HepG2 (cell line): ENCODE data around the gene ANGPTL2. TPM values are rescaled to one million over a fixed set of nuclear protein-coding genes. Genes with fewer than 3 reads are reported as not detected.
A peak's percentile ranks its signal among the peaks of the same experiment; 100 is the strongest.

Experiments
- BRCA1 ChIP-seq: sonication (generic); formaldehyde crosslinking; IDR thresholded peaks from 2 replicates; pipeline ENCODE4 v1.4.0; 2020; ENCODE audit warnings: missing genetic modification reagents
- CBX1 ChIP-seq: IDR thresholded peaks from one replicate; pipeline ENCODE4 v1.6.1; 2016; ENCODE audit warnings: antibody characterized with exemption, low read depth
- FOXM1 ChIP-seq: sonication (generic); formaldehyde crosslinking; IDR thresholded peaks from 2 replicates; pipeline ENCODE4 v1.5.0; 2020; ENCODE audit warnings: missing genetic modification reagents
- GATAD1 ChIP-seq: IDR thresholded peaks from 2 replicates; pipeline ENCODE4 v1.6.1; 2016; ENCODE audit warnings: missing genetic modification reagents, missing compliant biosample characterization
- HMG20A ChIP-seq: IDR thresholded peaks from 2 replicates; pipeline ENCODE4 v1.6.1; 2016; ENCODE audit warnings: borderline replicate concordance
- JUNB ChIP-seq: sonication (generic); formaldehyde crosslinking; IDR thresholded peaks from 2 replicates; pipeline ENCODE4 v1.8.0; 2022; ENCODE audit warnings: missing genetic modification reagents, mild to moderate bottlenecking, borderline replicate concordance
- KLF13 ChIP-seq: sonication (generic); formaldehyde crosslinking; IDR thresholded peaks from 2 replicates; pipeline ENCODE4 v1.4.0; 2020; ENCODE audit warnings: mild to moderate bottlenecking, missing genetic modification reagents
- NKX3-1 ChIP-seq: sonication (generic); formaldehyde crosslinking; IDR thresholded peaks from 2 replicates; pipeline ENCODE4 v1.5.0; 2020; ENCODE audit warnings: missing genetic modification reagents
- POLR2G ChIP-seq: fragments of 200-400 bp; formaldehyde crosslinking; IDR thresholded peaks from 2 replicates; pipeline ENCODE4 v1.6.1; 2018; ENCODE audit warnings: mild to moderate bottlenecking, low read depth, low read length, moderate library complexity
- RBM39 ChIP-seq: fragments of 200-400 bp; formaldehyde crosslinking; IDR thresholded peaks from one replicate; pipeline ENCODE4 v1.6.1; 2018; ENCODE audit warnings: antibody characterized with exemption, mild to moderate bottlenecking, low read depth, low read length; ENCODE audit not compliant: poor library complexity, severe bottlenecking
- SAP130 ChIP-seq: IDR thresholded peaks from 2 replicates; pipeline ENCODE4 v1.6.1; 2016; ENCODE audit warnings: low read depth
- SP2 ChIP-seq: sonication (generic); formaldehyde crosslinking; IDR thresholded peaks from 2 replicates; pipeline ENCODE4 v1.5.1; 2020; ENCODE audit warnings: mild to moderate bottlenecking, missing genetic modification reagents
- SP4 ChIP-seq: sonication (generic); formaldehyde crosslinking; IDR thresholded peaks from 2 replicates; pipeline ENCODE4 v1.8.1; 2023; ENCODE audit warnings: mild to moderate bottlenecking, missing genetic modification reagents
- TEAD3 ChIP-seq: optimal IDR thresholded peaks from 2 replicates; pipeline ENCODE3; 2016; ENCODE audit warnings: borderline replicate concordance
- ZEB1 ChIP-seq: IDR thresholded peaks from 2 replicates; pipeline ENCODE4 v1.6.1; 2012; ENCODE audit warnings: mild to moderate bottlenecking, low read depth, inconsistent platforms; ENCODE audit not compliant: insufficient replicate concordance
- ZNF251 ChIP-seq: sonication (generic); formaldehyde crosslinking; IDR thresholded peaks from 2 replicates; pipeline ENCODE4 v1.9.0; 2021; ENCODE audit warnings: mild to moderate bottlenecking, missing genetic modification reagents
- ZNF451 ChIP-seq: sonication (generic); formaldehyde crosslinking; IDR thresholded peaks from 2 replicates; pipeline ENCODE4 v1.5.0; 2020; ENCODE audit warnings: mild to moderate bottlenecking, missing genetic modification reagents
- ZNF644 ChIP-seq: IDR thresholded peaks from 2 replicates; pipeline ENCODE4 v1.6.1; 2016; ENCODE audit warnings: low read depth
- ZNF841 ChIP-seq: sonication (generic); formaldehyde crosslinking; IDR thresholded peaks from 2 replicates; pipeline ENCODE4 v1.8.1; 2023; ENCODE audit warnings: missing genetic modification reagents, borderline replicate concordance
- polyA plus RNA-seq, 8 experiments: library from polyadenylated mRNA; depleted of rRNA in 3 of 8; stranded (reverse) in 7 of 8; unstranded in 1 of 8; fragments of >200 nt; fragmentation: Illumina TruSeq in 4 of 8; extraction: Trizol in 4 of 8; gene quantifications; 2 replicates each; pipeline versions ENCODE4 v1.2.1 to v1.2.3, GENCODE V29; 2011 to 2016; ENCODE audit warnings: low read depth in 4 of 8, missing spikeins in 1 of 8, mixed read lengths in 1 of 8; ENCODE audit not compliant: insufficient read depth in 1 of 8
- total RNA-seq, 5 experiments: library from RNA; depleted of rRNA; stranded (reverse); fragments of >200 nt; fragmentation: Illumina TruSeq; extraction: Trizol; gene quantifications; 2 replicates each; pipeline ENCODE4 v1.2.3, GENCODE V29; 2016; ENCODE audit warnings: low read depth in 1 of 5
- TF ChIP-seq, protein P1 (sequence below): sonication (generic); formaldehyde crosslinking; IDR thresholded peaks from 2 replicates; pipeline ENCODE4 v1.5.1; 2020; ENCODE audit warnings: mild to moderate bottlenecking, missing genetic modification reagents, moderate library complexity
- TF ChIP-seq, protein P2 (sequence below): sonication (generic); formaldehyde crosslinking; IDR thresholded peaks from 2 replicates; pipeline ENCODE4 v1.4.0; 2020; ENCODE audit warnings: missing genetic modification reagents, mild to moderate bottlenecking, borderline replicate concordance
- TF ChIP-seq, protein P3 (sequence below): sonication (generic); formaldehyde crosslinking; IDR thresholded peaks from 2 replicates; pipeline ENCODE4 v1.5.0; 2020; ENCODE audit warnings: missing genetic modification reagents
- TF ChIP-seq, protein P4 (sequence below): sonication (generic); formaldehyde crosslinking; IDR thresholded peaks from 2 replicates; pipeline ENCODE4 v1.8.1; 2022; ENCODE audit warnings: mild to moderate bottlenecking, missing genetic modification reagents
- TF ChIP-seq, protein P5 (sequence below): sonication (generic); formaldehyde crosslinking; IDR thresholded peaks from 2 replicates; pipeline ENCODE4 v1.8.0; 2022; ENCODE audit warnings: low read depth, missing genetic modification reagents

The ANGPTL2 gene
- total and polyA plus RNA-seq, 2 of the 13 experiments (the other 11 are each of a cell fraction or from before 2014, with no cell fraction given) = 0.91 to 21.0 TPM

DNA sequence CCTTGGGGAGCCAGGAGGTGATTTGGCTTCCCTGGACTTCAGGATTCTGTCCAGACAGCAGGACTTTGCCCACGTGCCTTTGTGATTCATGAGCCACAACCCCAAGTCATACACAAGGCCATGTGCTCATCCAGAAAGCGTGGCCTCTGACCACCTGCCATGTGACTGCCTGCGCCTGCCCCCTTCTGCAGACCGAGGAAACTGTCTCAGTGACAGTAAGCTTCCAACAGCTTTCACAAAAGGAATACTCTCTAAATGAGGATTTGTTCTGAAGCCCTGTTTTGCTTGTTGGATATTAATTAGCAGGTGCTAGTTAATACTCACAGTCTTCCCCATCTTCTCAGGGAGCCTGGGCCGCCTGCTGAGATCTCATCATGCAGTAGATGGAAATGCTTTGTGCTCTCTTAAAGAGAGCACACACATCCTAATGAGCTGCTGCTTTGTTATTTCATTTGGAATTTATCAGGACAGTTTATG is 36.9 kb upstream of the ANGPTL2 start (continued):
- TF ChIP-seq, protein P1, sequence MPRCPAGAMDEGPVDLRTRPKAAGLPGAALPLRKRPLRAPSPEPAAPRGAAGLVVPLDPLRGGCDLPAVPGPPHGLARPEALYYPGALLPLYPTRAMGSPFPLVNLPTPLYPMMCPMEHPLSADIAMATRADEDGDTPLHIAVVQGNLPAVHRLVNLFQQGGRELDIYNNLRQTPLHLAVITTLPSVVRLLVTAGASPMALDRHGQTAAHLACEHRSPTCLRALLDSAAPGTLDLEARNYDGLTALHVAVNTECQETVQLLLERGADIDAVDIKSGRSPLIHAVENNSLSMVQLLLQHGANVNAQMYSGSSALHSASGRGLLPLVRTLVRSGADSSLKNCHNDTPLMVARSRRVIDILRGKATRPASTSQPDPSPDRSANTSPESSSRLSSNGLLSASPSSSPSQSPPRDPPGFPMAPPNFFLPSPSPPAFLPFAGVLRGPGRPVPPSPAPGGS (CRISPR knock-in tag) = peak; percentile 99
- peak; percentile 77; the same call in 1 of the 2 replicates for TF ChIP-seq HMG20A (CRISPR knock-in tag)
- TF ChIP-seq ZNF251 (CRISPR knock-in tag) = peak; percentile 99
- TF ChIP-seq, protein P2, sequence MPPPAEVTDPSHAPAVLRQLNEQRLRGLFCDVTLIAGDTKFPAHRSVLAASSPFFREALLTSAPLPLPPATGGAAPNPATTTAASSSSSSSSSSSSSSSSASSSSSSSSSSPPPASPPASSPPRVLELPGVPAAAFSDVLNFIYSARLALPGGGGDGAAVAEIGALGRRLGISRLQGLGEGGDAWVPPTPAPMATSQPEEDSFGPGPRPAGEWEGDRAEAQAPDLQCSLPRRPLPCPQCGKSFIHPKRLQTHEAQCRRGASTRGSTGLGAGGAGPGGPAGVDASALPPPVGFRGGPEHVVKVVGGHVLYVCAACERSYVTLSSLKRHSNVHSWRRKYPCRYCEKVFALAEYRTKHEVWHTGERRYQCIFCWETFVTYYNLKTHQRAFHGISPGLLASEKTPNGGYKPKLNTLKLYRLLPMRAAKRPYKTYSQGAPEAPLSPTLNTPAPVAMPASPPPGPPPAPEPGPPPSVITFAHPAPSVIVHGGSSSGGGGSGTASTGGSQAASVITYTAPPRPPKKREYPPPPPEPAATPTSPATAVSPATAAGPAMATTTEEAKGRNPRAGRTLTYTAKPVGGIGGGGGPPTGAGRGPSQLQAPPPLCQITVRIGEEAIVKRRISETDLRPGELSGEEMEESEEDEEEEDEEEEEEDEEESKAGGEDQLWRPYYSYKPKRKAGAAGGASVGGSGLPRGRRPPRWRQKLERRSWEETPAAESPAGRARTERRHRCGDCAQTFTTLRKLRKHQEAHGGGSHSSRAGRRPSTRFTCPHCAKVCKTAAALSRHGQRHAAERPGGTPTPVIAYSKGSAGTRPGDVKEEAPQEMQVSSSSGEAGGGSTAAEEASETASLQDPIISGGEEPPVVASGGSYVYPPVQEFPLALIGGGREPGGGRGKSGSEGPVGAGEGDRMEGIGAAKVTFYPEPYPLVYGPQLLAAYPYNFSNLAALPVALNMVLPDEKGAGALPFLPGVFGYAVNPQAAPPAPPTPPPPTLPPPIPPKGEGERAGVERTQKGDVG (CRISPR knock-in tag) = peak; percentile 82; the same call in 1 of the 2 replicates
- peak; percentile 98 for TF ChIP-seq ZNF451 (CRISPR knock-in tag)
- TF ChIP-seq, protein P3, sequence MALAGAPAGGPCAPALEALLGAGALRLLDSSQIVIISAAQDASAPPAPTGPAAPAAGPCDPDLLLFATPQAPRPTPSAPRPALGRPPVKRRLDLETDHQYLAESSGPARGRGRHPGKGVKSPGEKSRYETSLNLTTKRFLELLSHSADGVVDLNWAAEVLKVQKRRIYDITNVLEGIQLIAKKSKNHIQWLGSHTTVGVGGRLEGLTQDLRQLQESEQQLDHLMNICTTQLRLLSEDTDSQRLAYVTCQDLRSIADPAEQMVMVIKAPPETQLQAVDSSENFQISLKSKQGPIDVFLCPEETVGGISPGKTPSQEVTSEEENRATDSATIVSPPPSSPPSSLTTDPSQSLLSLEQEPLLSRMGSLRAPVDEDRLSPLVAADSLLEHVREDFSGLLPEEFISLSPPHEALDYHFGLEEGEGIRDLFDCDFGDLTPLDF (CRISPR knock-in tag) = peak; percentile 61
- TF ChIP-seq ZNF644 = peak; percentile 94
- no peak for TF ChIP-seq RBM39
- TF ChIP-seq GATAD1 (CRISPR knock-in tag) = peak; percentile 80
- peak; percentile 99 for TF ChIP-seq BRCA1 (CRISPR knock-in tag)
- TF ChIP-seq ZEB1 = no peak
- TF ChIP-seq NKX3-1 (CRISPR knock-in tag) = peak; percentile 97
- TF ChIP-seq, protein P4, sequence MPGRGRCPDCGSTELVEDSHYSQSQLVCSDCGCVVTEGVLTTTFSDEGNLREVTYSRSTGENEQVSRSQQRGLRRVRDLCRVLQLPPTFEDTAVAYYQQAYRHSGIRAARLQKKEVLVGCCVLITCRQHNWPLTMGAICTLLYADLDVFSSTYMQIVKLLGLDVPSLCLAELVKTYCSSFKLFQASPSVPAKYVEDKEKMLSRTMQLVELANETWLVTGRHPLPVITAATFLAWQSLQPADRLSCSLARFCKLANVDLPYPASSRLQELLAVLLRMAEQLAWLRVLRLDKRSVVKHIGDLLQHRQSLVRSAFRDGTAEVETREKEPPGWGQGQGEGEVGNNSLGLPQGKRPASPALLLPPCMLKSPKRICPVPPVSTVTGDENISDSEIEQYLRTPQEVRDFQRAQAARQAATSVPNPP (CRISPR knock-in tag) = no peak
- TF ChIP-seq, protein P5, sequence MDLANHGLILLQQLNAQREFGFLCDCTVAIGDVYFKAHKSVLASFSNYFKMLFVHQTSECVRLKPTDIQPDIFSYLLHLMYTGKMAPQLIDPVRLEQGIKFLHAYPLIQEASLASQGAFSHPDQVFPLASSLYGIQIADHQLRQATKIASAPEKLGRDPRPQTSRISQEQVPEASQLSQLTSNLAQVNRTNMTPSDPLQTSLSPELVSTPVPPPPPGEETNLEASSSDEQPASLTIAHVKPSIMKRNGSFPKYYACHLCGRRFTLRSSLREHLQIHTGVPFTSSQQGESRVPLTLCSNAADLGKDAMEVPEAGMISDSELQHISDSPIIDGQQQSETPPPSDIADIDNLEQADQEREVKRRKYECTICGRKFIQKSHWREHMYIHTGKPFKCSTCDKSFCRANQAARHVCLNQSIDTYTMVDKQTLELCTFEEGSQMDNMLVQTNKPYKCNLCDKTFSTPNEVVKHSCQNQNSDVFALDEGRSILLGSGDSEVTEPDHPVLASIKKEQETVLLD (CRISPR knock-in tag) = peak; percentile 73; the same call in 1 of the 2 replicates
- peak; percentile 82 for TF ChIP-seq FOXM1 (CRISPR knock-in tag)
- no peak for TF ChIP-seq POLR2G
- peak; percentile 86 for TF ChIP-seq TEAD3 (CRISPR knock-in tag)
- peak; percentile 54; the same call in 1 of the 2 replicates for TF ChIP-seq ZNF841
- peak; percentile 64; the same call in 1 of the 2 replicates for TF ChIP-seq SP4 (CRISPR knock-in tag)
- peak; percentile 92 for TF ChIP-seq JUNB (CRISPR knock-in tag)
- TF ChIP-seq SAP130 (CRISPR knock-in tag) = peak; percentile 97
- TF ChIP-seq KLF13 (CRISPR knock-in tag) = no peak
- TF ChIP-seq SP2 (CRISPR knock-in tag) = peak; percentile 37; the same call in 1 of the 2 replicates
- TF ChIP-seq CBX1 = no peak
